Neural cell (in vitro differentiated cells): ENCODE measurements around the gene LCT.

ENCODE experiments used
- EZH2 ChIP-seq: fragments of 200-600, 300-800 bp; shearing (Covaris generic), sonication (generic); IDR thresholded peaks from 2 replicates; pipeline ENCODE4 v1.6.1; 2014; ENCODE audit warnings: antibody characterized with exemption, low read length, borderline replicate concordance, mild to moderate bottlenecking; ENCODE audit not compliant: insufficient read depth, poor library complexity, severe bottlenecking
- POLR2AphosphoS5 ChIP-seq: IDR thresholded peaks from 2 replicates; pipeline ENCODE4 v1.6.1; 2012
- REST ChIP-seq: IDR thresholded peaks from 2 replicates; pipeline ENCODE4 v1.6.1; 2012; ENCODE audit warnings: borderline replicate concordance
- TF ChIP-seq, protein P1 (sequence below): fragments of 450-650 bp; IDR thresholded peaks from 2 replicates; pipeline ENCODE4 v1.5.1; 2014; ENCODE audit warnings: antibody characterized with exemption, mild to moderate bottlenecking, moderate library complexity; ENCODE audit not compliant: poor library complexity, severe bottlenecking

DNA sequence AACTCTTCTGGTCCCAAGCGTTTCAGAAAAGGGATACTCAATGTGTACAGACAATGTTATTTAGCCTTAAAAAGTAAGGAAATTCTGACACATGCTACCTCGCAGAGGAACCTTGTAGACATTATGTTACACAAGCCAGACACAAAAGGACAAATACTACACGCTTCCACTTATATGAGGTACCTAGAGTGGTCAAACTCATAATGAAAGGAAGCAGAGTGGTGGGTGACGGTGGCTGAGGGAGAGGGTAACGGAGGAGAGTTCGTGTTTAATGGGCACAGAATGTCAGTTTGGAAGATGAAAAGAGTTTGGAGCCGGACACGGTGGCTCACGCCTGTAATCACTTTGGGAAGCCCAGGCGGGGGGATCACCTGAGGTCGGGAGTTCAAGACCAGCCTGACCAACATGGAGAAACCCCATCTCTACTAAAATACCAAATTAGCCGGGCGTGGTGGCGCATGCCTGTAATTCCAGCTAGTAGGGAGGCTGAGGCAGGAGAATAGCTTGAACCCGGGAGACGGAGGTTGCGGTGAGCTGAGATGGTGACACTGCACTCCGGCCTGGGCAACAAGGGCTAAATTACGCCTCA lies 37.9 kb upstream of the LCT start:
- TF ChIP-seq, protein P1, sequence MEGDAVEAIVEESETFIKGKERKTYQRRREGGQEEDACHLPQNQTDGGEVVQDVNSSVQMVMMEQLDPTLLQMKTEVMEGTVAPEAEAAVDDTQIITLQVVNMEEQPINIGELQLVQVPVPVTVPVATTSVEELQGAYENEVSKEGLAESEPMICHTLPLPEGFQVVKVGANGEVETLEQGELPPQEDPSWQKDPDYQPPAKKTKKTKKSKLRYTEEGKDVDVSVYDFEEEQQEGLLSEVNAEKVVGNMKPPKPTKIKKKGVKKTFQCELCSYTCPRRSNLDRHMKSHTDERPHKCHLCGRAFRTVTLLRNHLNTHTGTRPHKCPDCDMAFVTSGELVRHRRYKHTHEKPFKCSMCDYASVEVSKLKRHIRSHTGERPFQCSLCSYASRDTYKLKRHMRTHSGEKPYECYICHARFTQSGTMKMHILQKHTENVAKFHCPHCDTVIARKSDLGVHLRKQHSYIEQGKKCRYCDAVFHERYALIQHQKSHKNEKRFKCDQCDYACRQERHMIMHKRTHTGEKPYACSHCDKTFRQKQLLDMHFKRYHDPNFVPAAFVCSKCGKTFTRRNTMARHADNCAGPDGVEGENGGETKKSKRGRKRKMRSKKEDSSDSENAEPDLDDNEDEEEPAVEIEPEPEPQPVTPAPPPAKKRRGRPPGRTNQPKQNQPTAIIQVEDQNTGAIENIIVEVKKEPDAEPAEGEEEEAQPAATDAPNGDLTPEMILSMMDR, result no peak
- no peak for TF ChIP-seq POLR2AphosphoS5
- no peak for TF ChIP-seq EZH2
- no peak for TF ChIP-seq REST
